ENCODE data around the gene TMEM143.
"Not testable (repeated sequence)": the region's sequence is repeated elsewhere in the genome, so short reads cannot be mapped to it uniquely, and the experiment has no call there.

The TMEM143 gene

DNA sequence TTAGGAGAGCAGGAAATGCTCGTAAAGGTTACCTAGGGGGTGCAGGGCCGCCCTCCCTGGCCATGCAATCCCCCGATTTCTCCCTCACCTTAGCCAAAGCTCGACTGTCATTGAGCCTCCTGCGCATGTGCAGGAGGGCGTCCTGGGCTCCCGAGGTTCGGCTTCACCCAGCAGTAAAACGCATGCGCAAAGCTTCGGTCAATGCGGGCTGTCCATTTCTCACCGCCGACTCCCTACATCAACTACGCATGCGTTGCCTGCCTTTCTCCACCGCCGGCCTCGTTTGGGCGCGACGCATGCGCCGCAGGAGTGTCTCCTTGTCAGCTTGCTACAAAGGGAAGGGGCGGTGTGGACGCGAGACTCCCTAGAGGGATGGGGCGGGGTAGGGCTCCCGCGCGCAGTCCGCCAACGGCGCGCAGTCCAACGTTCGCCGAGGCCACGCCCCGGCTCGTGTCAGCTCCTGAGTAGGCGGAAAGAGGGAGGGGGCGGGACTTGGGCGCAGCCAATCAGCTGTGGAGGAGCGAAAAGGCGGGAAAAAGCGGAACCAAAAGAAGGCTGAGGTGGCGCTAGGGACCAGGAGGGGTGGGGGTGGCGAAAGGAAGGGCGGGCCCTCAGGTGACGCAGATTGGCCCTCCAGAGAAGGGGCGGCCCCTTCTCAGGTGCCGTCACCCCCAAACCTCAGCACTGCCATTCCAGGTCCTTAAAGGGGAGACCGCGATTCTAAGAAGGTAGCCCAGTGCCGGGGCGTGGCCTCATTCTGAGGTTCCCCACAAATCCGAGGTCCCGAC lies at the start of gene TMEM143, which contains the start of gene SYNGR4:
Gene TMEM143 (minus strand): TSS at position 131 of the 788 bp plus-strand sequence. CDS start 20 bp downstream, at position 111.
Gene SYNGR4 (plus strand): TSS at position 558 of the 788 bp plus-strand sequence. CDS start 1,476 bp downstream, outside the sequence.
- DNase-seq = peak; percentile 100

DNA sequence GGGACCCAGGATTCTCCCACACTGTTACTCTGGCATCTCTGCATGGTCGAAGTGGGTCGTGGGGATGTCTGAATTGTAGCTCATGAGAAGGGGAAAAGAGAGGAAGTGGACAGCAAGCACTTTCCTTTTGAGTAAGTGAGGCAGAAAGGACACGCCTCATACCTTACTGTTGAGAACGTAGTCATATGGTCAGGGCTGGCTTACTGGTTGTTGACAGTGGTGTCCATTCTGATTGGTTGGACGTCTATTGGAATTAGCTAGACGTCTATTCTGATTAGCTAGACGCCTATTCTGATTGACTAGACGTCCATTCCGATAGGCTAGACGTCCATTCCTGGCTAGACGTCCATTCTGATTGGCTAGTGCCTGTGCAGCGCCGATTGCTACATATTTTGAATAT lies 42.1 kb upstream of the TMEM143 start:
- no peak for DNase-seq

DNA sequence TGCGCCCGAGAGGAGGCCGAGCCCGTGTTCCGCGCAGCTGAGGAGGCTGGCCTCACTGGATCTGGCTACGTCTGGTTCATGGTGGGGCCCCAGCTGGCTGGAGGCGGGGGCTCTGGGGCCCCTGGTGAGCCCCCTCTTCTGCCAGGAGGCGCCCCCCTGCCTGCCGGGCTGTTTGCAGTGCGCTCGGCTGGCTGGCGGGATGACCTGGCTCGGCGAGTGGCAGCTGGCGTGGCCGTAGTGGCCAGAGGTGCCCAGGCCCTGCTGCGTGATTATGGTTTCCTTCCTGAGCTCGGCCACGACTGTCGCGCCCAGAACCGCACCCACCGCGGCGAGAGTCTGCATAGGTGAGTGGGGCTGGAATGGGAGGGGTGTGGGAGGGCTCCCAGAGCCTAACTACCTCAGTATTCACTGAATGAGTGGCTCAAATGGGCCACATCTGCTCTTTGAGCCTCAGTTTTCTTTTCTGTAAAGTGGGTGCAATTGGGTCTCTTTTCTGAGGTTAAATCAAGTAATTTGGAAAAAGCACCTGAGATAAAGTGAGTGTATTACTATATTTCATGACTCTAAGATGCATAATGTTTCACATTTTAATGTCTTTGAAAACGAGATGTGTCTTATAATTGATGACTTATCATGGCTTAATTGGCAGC lies 41.4 kb upstream of the TMEM143 start:
- DNase-seq = no peak

DNA sequence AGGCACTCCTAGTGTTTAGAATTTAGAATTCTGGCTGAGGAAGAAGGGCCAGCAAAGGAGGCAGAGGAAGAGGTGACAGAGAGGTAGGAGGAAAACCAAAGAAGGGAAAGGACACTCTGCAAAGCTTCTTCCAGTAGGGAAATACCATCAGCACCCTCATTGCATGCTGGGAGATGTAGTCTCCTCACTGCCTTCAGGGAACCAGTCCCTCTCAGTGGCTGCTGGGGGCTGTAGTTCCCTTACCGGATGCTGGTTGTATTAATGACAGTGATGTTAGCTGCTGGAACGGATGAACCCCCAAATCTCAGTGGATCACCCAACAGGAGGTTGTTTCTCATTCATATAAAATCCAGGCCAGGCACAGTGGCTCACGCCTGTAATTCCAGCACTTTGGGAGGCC lies 39.9 kb upstream of the TMEM143 start:
- DNase-seq = peak; percentile 77

DNA sequence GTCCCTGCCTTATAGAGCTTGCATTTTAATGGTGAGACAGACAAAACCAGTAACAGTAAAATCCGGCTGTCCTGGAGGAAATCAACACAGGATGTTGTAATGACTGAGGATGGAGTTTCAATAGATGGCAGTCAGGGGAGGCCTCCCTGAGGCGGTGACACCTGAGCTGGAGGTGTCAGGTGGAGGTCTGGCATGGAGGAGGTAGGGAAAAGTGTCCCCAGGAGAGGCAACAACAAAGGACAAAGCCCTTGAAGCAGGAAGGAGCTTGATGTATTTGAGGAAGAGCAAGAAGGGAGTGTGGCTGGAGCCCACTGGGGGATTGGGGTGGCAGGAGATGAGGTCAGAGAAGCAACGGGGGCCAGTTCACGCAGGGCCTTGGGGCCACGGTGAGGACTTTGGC lies 37.5 kb upstream of the TMEM143 start:
- DNase-seq = peak; percentile 46

DNA sequence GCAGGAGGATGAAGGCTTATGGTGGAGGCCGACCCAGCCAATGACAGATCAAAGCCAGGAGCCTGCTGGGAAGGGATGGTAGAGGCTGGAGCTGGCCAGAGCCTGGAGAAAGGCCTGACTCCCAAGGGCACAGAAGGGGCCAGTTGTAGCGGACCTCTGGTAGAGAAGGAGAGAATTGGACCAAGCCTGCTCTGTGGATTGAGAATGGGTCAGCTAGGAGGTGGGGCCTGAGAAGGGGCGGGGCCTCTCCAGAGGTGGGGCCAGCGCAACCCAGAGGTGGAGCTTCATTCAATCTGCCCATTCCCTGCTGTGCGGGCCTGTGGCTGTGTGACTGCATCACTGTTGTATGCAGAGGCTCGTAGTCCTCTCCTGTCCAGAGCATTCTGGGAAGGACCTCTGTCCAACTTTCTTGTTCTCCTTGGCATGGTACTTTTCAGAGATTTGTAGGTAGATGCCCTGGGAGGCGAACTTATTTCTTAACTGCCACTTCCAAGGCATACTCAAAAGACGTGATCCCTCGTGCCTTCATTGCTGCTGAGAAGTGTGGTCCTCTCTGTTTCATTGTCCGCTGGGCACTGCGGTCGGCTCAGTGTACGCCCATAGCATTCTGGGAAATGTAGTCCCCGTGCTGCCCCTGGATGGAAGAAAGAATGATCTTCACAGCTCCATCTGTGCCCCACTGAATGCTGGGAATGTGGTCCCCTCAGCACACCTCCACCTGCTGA lies 36.4 kb upstream of the TMEM143 start:
- DNase-seq = peak; percentile 69

DNA sequence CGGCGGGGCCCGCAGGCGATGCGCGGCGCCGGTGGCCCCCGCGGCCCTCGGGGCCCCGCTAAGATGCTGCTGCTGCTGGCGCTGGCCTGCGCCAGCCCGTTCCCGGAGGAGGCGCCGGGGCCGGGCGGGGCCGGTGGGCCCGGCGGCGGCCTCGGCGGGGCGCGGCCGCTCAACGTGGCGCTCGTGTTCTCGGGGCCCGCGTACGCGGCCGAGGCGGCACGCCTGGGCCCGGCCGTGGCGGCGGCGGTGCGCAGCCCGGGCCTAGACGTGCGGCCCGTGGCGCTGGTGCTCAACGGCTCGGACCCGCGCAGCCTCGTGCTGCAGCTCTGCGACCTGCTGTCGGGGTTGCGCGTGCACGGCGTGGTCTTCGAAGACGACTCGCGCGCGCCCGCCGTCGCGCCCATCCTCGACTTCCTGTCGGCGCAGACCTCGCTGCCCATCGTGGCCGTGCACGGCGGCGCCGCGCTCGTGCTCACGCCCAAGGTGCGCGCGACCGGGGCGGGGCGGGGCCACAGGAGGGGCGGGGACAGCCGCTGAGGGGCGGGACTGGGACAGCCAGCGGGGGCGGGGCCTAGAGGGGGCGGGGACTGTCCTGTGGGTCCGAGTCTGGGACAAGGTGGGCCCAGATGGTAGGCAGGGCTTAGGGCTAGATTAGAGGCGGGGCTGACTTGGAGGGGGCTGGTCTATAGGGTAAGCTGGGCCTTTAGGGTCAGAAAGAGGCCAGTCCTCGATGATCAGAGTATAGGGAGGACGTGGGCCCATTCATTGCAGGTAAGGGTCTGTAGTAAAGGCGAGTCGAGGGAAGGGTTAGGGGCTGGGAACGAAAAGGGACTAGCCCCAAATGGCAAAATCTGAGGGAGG lies 34.9 kb upstream of the TMEM143 start:
- peak; percentile 92 for DNase-seq

DNA sequence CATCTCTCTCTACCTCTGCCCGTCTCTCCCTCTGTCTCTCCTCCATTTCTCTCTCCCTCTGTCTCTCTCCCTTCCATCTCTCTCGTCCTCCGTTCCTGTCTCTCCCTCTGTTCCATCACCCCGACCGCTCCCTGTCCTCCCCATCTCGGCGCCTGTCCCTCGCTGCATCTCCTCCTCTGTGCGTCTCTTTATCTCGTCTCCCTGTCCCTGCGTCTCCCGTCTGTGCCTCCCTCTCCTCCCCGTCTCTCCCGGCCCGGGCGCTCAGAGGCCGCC lies 34.3 kb upstream of the TMEM143 start:
- peak; percentile 61 for DNase-seq

DNA sequence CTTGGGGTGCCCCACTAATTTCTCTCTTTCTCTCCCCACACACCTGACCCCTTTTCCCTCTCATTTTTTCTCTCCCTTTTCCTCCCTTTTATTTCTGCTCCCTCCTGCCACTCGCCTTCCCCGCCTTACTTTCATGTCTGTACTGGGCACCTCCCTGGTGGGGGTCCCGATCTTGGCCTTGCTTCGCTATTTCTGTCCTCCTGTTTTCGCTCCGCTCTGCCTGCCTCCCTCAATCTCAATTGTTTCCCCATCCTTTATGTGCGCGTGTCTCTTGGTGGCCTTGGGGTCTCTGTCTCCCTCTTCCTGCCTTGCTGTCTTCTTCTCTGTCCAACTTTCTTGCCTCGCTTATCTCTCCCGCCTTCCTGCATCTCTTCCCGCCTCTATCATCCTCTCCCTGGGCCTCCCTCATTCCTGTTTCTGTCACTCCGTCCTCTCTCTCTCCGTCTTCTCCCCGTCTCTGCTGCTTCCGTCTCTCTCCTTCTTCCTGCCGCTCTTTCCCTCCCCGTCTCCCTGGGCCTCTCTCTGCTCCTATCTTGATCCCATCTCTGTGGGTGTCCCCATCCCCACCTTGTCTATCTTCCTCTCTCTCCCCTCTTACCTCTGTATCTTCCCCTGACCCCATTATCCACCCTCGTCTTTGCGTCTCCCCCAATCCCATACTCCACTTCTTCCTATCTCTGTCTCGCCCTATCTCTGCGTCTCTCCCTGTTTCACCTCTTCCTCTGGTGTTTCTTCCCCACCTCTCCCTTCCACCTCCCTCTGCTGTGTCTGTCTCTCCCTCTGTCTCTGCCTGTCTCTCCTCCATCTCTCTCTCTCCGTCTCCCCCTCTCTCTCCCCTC lies 33.7 kb upstream of the TMEM143 start:
- peak; percentile 61 for DNase-seq

DNA sequence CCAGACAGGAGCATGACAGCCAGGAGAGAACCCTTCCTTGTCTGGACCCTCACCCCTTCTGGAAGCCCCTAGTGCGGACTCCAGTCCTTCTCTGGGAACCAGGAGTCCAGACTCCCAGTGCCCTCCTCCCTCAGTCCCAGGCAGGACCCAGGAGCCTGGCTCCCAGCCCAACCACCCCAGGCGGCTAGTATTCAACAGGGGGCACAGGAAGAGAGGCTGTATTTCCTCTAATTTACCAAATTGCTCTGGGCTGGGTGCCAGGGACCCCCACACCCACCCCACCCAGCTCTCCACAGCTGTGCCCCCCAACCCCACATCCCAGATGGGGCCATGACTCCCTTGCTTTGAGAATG lies 33.1 kb upstream of the TMEM143 start:
- peak; percentile 80 for DNase-seq

DNA sequence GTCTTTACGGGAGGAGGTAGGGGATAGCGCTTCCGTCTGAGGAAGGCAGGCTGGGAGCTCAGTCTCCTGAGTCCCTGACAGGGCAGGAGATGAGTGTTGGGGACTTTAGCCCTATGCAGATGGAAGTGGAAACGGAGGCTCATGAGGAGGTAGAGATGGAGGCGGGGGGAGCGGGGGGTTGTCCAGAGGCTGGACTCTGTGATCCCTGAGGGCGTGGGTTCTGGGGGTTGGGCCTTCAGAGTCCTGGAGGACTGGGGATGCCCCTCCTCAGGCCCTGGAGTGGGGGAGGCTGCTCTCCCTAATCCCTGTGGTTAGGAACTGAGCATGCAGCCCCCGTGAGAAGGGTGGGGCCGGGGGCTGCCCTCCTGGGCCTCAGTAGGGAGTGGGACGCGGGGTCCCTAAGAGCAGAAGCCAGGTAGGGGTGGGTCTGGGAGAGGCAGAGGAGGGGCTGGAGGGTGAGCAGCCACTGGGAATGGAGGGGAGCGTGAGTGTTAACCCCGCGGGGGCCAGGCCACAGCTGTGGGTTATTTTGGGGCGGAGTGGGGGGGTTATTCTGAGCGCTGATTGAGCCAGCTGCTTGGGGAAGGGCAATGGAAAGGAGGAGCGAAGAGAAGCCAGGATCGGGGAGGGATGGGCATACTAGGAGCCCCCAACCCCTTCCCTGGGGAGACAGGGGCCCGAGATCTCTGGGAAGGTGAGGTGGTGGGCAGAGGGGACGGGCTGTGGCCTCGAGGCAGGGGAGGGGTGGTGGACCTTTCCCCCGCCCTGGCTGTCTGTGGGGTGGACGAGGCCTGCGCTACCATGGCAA lies 32.5 kb upstream of the TMEM143 start:
- peak; percentile 55 for DNase-seq

DNA sequence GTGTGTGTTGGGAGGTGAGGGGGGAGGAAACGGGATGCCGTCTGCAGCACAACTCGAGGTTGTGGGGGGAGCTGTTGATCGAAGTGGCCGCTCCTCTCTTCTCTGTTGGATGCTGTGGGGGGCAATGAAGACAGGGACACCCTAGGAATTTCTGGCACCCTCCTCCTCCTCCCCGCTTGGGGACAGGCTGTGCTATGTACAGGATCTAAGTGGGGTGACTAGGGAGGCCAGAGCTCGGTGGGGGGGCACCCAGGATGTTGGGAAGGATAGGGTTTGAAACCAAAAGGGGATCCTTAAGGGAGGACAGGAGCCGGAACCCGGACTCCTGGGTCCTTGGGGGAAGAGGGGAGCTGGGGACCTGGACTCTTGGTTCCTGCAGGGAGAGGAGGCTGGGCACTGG lies 31.8 kb upstream of the TMEM143 start:
- DNase-seq = no peak

DNA sequence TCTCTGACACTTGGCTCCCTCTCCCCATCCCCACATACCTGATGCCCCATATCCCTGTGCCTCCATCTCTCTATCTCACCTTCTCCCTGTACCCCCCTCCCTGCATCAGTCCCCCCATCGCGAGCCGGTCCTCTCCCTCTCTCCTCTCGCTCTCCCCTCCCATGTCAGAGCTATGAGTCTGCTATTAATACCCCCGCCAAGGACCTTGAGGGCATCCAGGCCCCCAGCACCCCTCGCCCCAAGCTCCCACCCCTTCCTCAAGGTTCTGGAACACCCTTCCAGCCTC lies 31.4 kb upstream of the TMEM143 start:
- no peak for DNase-seq

DNA sequence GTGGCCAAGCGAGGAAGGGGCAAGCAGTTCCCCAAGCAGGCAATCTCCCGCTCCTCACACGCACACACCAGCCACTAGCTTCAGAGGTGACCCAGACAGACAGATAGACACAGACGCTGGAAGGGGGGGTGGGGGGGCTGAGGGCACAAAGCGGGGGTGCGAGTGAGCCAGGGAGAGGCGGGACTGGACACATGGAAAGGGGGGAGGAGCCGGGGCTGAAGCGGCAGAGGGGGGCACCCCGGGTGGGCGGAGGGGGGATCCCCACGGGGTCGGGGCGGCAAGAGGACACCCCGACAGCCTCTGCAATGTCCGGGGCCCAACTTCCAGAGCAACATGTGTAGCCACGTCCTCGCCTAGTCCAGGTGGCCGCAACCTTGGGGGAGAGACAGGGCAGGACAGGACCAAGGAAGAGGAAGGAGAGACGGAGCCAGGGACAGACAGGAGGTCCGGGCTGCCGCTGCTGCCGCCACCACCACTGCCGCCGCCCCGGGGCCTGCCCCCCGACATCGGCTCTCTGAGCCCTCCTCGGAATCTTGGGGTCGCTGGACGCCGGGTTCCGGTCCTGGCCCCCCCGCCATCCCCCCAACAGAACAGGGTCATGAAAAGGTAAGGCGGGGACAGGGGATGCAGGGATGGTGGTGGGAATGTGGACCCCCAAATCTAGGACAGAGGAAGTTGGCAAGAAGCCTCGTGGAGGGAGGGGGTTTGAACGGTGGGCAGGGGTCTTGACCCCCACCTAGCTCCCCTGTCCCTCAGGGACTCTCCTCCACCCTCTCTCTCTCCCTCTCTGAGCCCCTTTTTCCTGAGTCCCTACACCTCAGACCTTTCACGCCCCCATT lies 30.8 kb upstream of the TMEM143 start:
- peak; percentile 54 for DNase-seq

DNA sequence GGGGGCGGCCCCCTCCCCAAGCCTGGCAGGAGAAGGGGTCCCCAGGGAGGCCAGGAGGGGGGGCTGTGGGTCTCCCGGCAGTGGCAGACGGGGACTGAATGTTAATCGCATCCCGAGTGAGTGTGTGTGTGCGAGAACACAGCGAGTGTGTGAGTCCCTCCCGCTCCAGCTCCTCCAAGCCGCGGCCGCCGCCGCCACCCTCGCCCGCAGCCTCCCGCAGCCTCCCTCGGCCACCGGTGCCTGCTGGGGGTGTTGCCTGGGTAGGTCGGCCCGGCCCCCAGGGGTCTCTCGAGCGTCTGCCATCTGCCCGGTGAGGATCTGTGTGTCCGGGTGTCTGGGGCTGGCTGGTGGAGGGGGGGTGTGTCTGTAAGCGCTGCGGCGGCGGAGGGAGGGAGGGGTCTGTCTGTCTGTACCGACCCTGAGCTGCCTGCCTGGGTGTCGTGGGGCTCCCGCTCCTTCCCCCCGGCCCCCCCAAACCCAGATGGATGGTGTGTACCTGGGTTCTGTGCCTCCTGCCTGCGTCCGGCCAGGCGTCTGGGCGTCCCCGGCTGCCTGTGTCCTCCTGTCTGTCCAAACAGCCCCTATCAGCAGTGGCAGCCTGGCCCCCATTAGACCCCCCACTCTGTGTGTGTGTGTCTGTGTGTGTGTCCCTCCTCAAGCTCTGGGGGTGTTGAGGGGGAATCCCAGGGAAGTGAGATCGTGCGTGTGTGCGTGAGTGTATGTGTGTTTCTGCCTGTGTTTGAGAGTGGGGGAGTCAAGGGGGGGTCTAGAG lies 30.0 kb upstream of the TMEM143 start, which contains the start of gene GRIN2D:
Gene GRIN2D (plus strand): TSS at position 110 of the 772 bp plus-strand sequence. CDS start 4,725 bp downstream, outside the sequence.
- DNase-seq = peak; percentile 83

DNA sequence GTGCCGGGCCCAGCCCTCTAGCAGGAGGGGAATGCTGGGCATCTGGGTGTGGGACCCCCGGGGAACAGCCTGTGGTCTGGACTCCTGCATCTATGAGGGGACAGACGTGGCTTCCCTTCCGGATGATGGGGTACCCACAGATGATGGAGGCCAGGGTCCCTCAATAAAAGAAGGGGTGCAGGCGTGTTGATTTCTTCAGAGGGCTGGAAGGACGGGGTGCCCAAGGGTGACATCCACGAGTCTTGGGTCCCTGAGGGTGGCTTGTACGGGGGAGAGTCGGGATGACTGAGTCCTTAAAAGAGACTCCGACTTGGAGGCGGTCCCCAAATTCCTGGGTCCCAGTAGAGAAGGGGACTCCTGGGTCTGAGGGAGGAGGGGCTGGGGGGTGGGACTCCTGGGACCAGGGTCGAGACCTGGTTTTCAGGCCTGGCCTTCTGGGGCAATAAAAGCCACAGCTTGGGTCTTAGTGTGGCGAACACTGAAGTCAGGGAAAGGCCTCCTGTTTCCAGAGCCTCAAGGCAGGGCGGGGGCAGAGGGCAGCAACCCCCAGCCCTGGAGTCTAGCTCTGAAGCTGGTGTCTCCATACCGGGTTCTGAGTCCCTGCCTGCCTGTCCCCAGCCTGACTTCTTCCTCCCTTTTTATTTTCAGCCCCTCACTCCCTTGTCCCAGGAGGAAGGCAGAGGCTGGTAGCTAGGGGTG lies 29.3 kb upstream of the TMEM143 start:
- DNase-seq = peak; percentile 55

DNA sequence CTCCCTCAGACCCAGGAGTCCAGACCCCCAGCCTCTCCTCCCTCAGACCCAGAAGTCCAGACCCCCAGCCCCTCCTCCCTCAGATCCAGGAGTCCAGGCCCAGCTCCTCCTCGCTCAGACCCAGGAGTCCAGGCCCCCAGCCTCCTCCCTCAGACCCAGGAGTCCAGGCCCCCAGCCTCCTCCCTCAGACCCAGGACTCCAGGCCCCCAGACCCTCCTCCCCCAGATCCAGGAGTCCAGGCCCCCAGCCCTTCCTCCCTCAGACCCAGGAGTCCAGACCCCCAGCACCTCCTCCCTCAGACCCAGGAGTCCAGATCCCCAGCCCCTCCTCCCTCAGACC lies 28.2 kb upstream of the TMEM143 start:
- not testable (repeated sequence) for DNase-seq

DNA sequence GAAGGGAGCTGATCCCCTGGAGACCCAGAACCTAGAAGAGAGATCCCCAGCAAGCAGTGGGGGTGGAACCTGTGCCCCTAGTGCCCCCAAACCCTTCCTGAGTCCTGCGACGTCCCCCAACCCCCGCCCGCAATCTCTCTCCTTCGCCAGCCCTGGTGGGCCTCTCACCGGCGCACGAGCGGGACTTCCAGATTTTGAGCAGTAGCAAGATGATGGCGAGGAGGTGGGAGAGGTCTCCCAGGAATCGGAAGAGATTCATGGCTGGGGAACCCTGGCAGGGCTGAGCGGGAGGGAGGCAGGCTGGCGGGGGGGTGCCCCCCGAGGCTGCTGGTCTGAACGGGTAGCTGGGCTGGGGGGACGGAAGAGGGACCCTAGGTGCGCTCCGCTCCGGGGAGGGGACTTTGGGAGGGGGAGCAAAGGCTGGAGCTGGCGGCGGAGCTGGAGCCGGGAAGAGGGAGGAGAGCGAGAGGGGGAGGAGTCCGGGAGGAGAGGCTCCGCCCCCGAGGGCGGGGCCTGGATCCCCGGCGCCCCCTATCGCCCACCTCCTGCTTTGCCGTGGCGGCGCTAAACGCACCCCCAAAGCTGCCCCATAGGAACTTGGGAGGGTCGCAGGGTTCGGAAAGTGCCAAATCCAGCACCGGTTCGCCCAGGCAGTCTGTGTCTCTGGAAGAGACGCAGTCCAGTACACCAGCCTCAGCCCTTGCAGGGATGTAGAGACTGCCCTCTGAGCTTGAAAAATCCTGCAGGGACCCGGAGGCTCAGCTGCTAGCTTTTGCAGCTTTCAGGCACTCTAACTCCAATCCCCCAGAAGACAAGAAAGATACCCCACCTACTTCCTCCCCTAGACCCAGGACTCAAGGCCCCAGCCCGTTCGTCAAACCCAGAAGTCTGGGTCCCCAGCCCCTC lies 27.6 kb upstream of the TMEM143 start, which contains the start of gene KDELR1:
Gene KDELR1 (minus strand): TSS at position 452 of the 906 bp plus-strand sequence. CDS start 193 bp downstream, at position 259.
- peak; percentile 87 for DNase-seq

Data from NCI-H69 (cell line).